ENCODE measurements around the gene SCAF11.
A peak's percentile ranks its signal among the peaks of the same experiment; 100 is the strongest.

The SCAF11 gene

GRCh38 chr12:45977620-45978019 lies 12.8 kb downstream of the SCAF11 start:
- H3K36me3 ChIP-seq (ENCODE audit: insufficient read depth, low read length) = no peaks in the 10 kb centered on the region
- H3K4me3 ChIP-seq (ENCODE audit: low read depth, low read length) = no peak overlapping the region
- no peak overlapping the region for H2AFZ ChIP-seq (ENCODE audit: low read length, unreplicated experiment)
- no peaks in the 10 kb centered on the region for H3K27me3 ChIP-seq (ENCODE audit: insufficient read depth, low read length)
- H3K27ac ChIP-seq (ENCODE audit: low read depth, low read length) = no peak overlapping the region
- H3K4me1 ChIP-seq (ENCODE audit: control insufficient read depth, insufficient read depth, low read length, unreplicated experiment) = peaks cover 27% of the 10 kb centered on the region
- H3K79me2 ChIP-seq (ENCODE audit: control insufficient read depth, insufficient read depth, low read length, unreplicated experiment) = peaks cover 94% of the 10 kb centered on the region

GRCh38 chr12:45975506-45975905 lies 14.9 kb downstream of the SCAF11 start:
- Histone ChIP-seq H3K4me1 (ENCODE audit: control insufficient read depth, insufficient read depth, low read length, unreplicated experiment) (peaks cover 26% of the 10 kb centered on the region), H3K79me2 (ENCODE audit: control insufficient read depth, insufficient read depth, low read length, unreplicated experiment) (peaks cover 94% of the 10 kb centered on the region), H3K4me3 (ENCODE audit: low read depth, low read length) (no peak overlapping the region)

GRCh38 chr12:45974883-45975282 lies 15.5 kb downstream of the SCAF11 start:
- no peaks in the 10 kb centered on the region for H3K36me3 ChIP-seq (ENCODE audit: insufficient read depth, low read length)

More at GRCh38 chr12:45975506-45975905, 14.9 kb downstream of the SCAF11 start:
- H3K27me3 ChIP-seq (ENCODE audit: insufficient read depth, low read length) = no peaks in the 10 kb centered on the region
- no peaks in the 10 kb centered on the region for H3K36me3 ChIP-seq (ENCODE audit: insufficient read depth, low read length)
- H3K27ac ChIP-seq (ENCODE audit: low read depth, low read length) = no peak overlapping the region
- H2AFZ ChIP-seq (ENCODE audit: low read length, unreplicated experiment) = no peak overlapping the region

GRCh38 chr12:45974171-45974719 lies 16.1 kb downstream of the SCAF11 start:
- Histone ChIP-seq H3K79me2 (ENCODE audit: control insufficient read depth, insufficient read depth, low read length, unreplicated experiment) (peaks cover 93% of the 10 kb centered on the region), H3K36me3 (ENCODE audit: insufficient read depth, low read length) (no peaks in the 10 kb centered on the region), H3K4me3 (ENCODE audit: low read depth, low read length) (no peak overlapping the region), H3K4me1 (ENCODE audit: control insufficient read depth, insufficient read depth, low read length, unreplicated experiment) (peaks cover 21% of the 10 kb centered on the region), H2AFZ (ENCODE audit: low read length, unreplicated experiment) (no peak overlapping the region), H3K27me3 (ENCODE audit: insufficient read depth, low read length) (no peaks in the 10 kb centered on the region), H3K27ac (ENCODE audit: low read depth, low read length) (no peak overlapping the region)

More at GRCh38 chr12:45974883-45975282, 15.5 kb downstream of the SCAF11 start:
- Histone ChIP-seq H3K79me2 (ENCODE audit: control insufficient read depth, insufficient read depth, low read length, unreplicated experiment) (peaks cover 93% of the 10 kb centered on the region), H3K4me1 (ENCODE audit: control insufficient read depth, insufficient read depth, low read length, unreplicated experiment) (peaks cover 21% of the 10 kb centered on the region), H3K27me3 (ENCODE audit: insufficient read depth, low read length) (no peaks in the 10 kb centered on the region), H3K4me3 (ENCODE audit: low read depth, low read length) (no peak overlapping the region), H3K27ac (ENCODE audit: low read depth, low read length) (no peak overlapping the region), H2AFZ (ENCODE audit: low read length, unreplicated experiment) (no peak overlapping the region)

GRCh38 chr12:45973526-45973925 lies 16.8 kb downstream of the SCAF11 start:
- Histone ChIP-seq H3K27me3 (ENCODE audit: insufficient read depth, low read length) (no peaks in the 10 kb centered on the region), H3K4me1 (ENCODE audit: control insufficient read depth, insufficient read depth, low read length, unreplicated experiment) (peaks cover 21% of the 10 kb centered on the region), H3K36me3 (ENCODE audit: insufficient read depth, low read length) (no peaks in the 10 kb centered on the region), H2AFZ (ENCODE audit: low read length, unreplicated experiment) (no peak overlapping the region), H3K4me3 (ENCODE audit: low read depth, low read length) (peak overlapping the region; percentile 53), H3K27ac (ENCODE audit: low read depth, low read length) (peak overlapping the region; percentile 30), H3K79me2 (ENCODE audit: control insufficient read depth, insufficient read depth, low read length, unreplicated experiment) (peaks cover 93% of the 10 kb centered on the region)

GRCh38 chr12:45970391-45970790 lies 20.0 kb downstream of the SCAF11 start:
- H2AFZ ChIP-seq (ENCODE audit: low read length, unreplicated experiment) = no peak overlapping the region
- no peaks in the 10 kb centered on the region for H3K36me3 ChIP-seq (ENCODE audit: insufficient read depth, low read length)
- no peak overlapping the region for H3K27ac ChIP-seq (ENCODE audit: low read depth, low read length)
- peaks cover 34% of the 10 kb centered on the region for H3K4me1 ChIP-seq (ENCODE audit: control insufficient read depth, insufficient read depth, low read length, unreplicated experiment)
- H3K27me3 ChIP-seq (ENCODE audit: insufficient read depth, low read length) = no peaks in the 10 kb centered on the region
- peaks cover 84% of the 10 kb centered on the region for H3K79me2 ChIP-seq (ENCODE audit: control insufficient read depth, insufficient read depth, low read length, unreplicated experiment)
- H3K4me3 ChIP-seq (ENCODE audit: low read depth, low read length) = no peak overlapping the region

- Histone ChIP-seq H3K79me2 (ENCODE audit: control insufficient read depth, insufficient read depth, low read length, unreplicated experiment) (peaks cover 82% of the 10 kb centered on the region), H3K36me3 (ENCODE audit: insufficient read depth, low read length) (peaks cover 4% of the 10 kb centered on the region), H3K27ac (ENCODE audit: low read depth, low read length) (no peak overlapping the region), H2AFZ (ENCODE audit: low read length, unreplicated experiment) (no peak overlapping the region), H3K4me3 (ENCODE audit: low read depth, low read length) (no peak overlapping the region), H3K27me3 (ENCODE audit: insufficient read depth, low read length) (no peaks in the 10 kb centered on the region), H3K4me1 (ENCODE audit: control insufficient read depth, insufficient read depth, low read length, unreplicated experiment) (peaks cover 29% of the 10 kb centered on the region)
Observed at GRCh38 chr12:45969084-45969483, 21.3 kb downstream of the SCAF11 start.

GRCh38 chr12:45966486-45966885 lies 23.9 kb downstream of the SCAF11 start:
- Histone ChIP-seq H3K79me2 (ENCODE audit: control insufficient read depth, insufficient read depth, low read length, unreplicated experiment) (peaks cover 82% of the 10 kb centered on the region), H3K27me3 (ENCODE audit: insufficient read depth, low read length) (no peaks in the 10 kb centered on the region), H3K4me3 (ENCODE audit: low read depth, low read length) (no peak overlapping the region), H3K36me3 (ENCODE audit: insufficient read depth, low read length) (peaks cover 25% of the 10 kb centered on the region), H3K27ac (ENCODE audit: low read depth, low read length) (peak overlapping the region; percentile 15), H2AFZ (ENCODE audit: low read length, unreplicated experiment) (no peak overlapping the region), H3K4me1 (ENCODE audit: control insufficient read depth, insufficient read depth, low read length, unreplicated experiment) (peaks cover 12% of the 10 kb centered on the region)

GRCh38 chr12:45962553-45963325 lies 27.6 kb downstream of the SCAF11 start:
- H3K79me2 ChIP-seq (ENCODE audit: control insufficient read depth, insufficient read depth, low read length, unreplicated experiment) = peaks cover 61% of the 10 kb centered on the region
- H3K36me3 ChIP-seq (ENCODE audit: insufficient read depth, low read length) = peaks cover 25% of the 10 kb centered on the region
- no peaks in the 10 kb centered on the region for H3K27me3 ChIP-seq (ENCODE audit: insufficient read depth, low read length)
- H3K4me3 ChIP-seq (ENCODE audit: low read depth, low read length) = no peak overlapping the region
- no peak overlapping the region for H2AFZ ChIP-seq (ENCODE audit: low read length, unreplicated experiment)
- no peak overlapping the region for H3K27ac ChIP-seq (ENCODE audit: low read depth, low read length)
- peaks cover 12% of the 10 kb centered on the region for H3K4me1 ChIP-seq (ENCODE audit: control insufficient read depth, insufficient read depth, low read length, unreplicated experiment)

GRCh38 chr12:45959728-45960127 lies 30.6 kb downstream of the SCAF11 start:
- H3K27me3 ChIP-seq (ENCODE audit: insufficient read depth, low read length) = no peaks in the 10 kb centered on the region
- H3K4me3 ChIP-seq (ENCODE audit: low read depth, low read length) = no peak overlapping the region
- H3K79me2 ChIP-seq (ENCODE audit: control insufficient read depth, insufficient read depth, low read length, unreplicated experiment) = peaks cover 44% of the 10 kb centered on the region
- H3K27ac ChIP-seq (ENCODE audit: low read depth, low read length) = no peak overlapping the region
- H2AFZ ChIP-seq (ENCODE audit: low read length, unreplicated experiment) = no peak overlapping the region
- H3K36me3 ChIP-seq (ENCODE audit: insufficient read depth, low read length) = peaks cover 22% of the 10 kb centered on the region
- H3K4me1 ChIP-seq (ENCODE audit: control insufficient read depth, insufficient read depth, low read length, unreplicated experiment) = no peaks in the 10 kb centered on the region

- Histone ChIP-seq H3K36me3 (ENCODE audit: insufficient read depth, low read length) (peaks cover 20% of the 10 kb centered on the region), H3K27ac (ENCODE audit: low read depth, low read length) (no peak overlapping the region), H3K4me3 (ENCODE audit: low read depth, low read length) (no peak overlapping the region), H2AFZ (ENCODE audit: low read length, unreplicated experiment) (no peak overlapping the region), H3K79me2 (ENCODE audit: control insufficient read depth, insufficient read depth, low read length, unreplicated experiment) (peaks cover 41% of the 10 kb centered on the region), H3K27me3 (ENCODE audit: insufficient read depth, low read length) (no peaks in the 10 kb centered on the region), H3K4me1 (ENCODE audit: control insufficient read depth, insufficient read depth, low read length, unreplicated experiment) (no peaks in the 10 kb centered on the region)
Observed at GRCh38 chr12:45959025-45959424, 31.3 kb downstream of the SCAF11 start.

All from ACC112 (cell line).